ENCODE data around the gene SPOCK2. TPM values are rescaled to one million over a fixed set of nuclear protein-coding genes. Genes with fewer than 3 reads are reported as not detected.

SPOCK2 gene, protein sequence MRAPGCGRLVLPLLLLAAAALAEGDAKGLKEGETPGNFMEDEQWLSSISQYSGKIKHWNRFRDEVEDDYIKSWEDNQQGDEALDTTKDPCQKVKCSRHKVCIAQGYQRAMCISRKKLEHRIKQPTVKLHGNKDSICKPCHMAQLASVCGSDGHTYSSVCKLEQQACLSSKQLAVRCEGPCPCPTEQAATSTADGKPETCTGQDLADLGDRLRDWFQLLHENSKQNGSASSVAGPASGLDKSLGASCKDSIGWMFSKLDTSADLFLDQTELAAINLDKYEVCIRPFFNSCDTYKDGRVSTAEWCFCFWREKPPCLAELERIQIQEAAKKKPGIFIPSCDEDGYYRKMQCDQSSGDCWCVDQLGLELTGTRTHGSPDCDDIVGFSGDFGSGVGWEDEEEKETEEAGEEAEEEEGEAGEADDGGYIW
- total RNA-seq = 1.4 TPM in 2 replicates

DNA sequence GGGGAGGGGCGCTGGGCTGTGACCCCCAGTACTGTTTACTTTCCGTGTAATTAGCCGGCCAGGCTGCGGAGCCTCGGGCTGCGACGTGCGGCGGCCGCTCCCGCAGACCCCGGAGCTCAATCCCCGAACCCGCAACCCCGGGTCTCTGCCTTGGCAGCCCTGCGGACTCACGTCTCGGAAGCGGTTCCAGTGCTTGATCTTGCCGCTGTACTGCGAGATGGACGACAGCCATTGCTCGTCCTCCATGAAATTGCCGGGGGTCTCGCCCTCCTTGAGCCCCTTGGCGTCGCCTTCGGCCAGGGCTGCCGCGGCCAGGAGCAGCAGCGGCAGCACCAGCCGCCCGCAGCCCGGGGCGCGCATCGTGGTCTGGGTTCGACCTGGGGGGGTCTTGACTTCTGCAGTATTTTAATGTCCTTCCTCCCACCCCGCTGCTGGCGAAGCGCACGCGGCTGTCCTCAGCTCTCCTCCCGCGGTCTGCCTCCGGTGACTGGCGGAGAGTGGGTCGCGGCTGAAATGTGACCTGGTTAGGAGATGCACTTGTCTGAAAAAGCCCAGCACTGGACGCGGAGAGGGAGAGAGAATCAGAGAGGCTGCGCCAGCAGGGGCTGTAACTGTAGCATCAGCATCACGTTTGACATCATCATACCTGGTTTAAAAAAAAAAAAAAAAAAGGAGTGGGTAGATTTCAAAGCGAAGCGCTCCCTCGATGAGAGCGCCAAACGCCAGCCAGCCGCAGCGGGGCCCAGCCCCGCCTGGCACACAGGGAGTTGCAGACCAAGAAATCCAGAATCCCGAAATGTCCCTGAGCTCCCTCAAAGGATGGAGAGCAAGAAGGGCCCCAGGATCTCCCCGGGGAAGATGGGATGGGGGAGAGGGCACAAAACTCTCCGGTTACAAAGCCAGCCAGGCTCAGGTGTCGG, at the start of gene SPOCK2:
Gene SPOCK2, minus strand, starts transcription at position 583 of the 920 bp plus-strand sequence. Its CDS starts 223 bp downstream, at position 360.

Other genes starting within 250 kb of the SPOCK2 start
- gene PSAP, start 237.3 kb downstream of the SPOCK2 start, total RNA-seq = 1,503 and 1,504 TPM in 2 replicates
- gene CHST3, start 124.2 kb downstream of the SPOCK2 start, total RNA-seq = 12.8 and 13.4 TPM in 2 replicates
- 32.0 and 36.9 TPM in 2 replicates for gene ANAPC16, start 127.5 kb upstream of the SPOCK2 start, total RNA-seq
- gene ASCC1, start 127.7 kb upstream of the SPOCK2 start, total RNA-seq = 26.5 and 38.8 TPM in 2 replicates
- gene DDIT4, start 185.4 kb upstream of the SPOCK2 start, total RNA-seq = 275 and 281 TPM in 2 replicates

All from cardiac ventricle fibroblast (primary cell).